ENCODE measurements around the gene MYZAP. TPM values are rescaled to one million over a fixed set of nuclear protein-coding genes. Genes with fewer than 3 reads are reported as not detected.

MYZAP gene
- total RNA-seq, 1 experiment from 2014 or later = 1.1 TPM

DNA sequence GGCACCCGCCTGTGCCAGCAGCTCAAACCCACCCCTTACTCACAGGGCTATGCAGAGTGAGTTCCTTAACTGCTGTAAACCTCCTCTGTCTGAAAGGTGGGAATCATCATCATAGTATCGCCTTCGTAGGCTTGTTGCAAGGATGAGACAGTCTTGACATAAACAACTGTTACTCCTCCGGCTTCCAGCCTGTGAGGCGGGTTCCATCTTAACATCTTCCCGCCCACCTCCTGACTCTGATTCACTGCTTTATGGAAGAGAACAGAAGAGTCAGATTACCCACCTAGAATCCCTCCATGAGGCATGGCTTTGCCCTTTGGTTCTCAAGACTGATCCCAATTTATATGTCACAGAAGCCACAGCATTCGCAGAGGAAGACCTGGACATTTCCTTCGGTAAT lies 136.7 kb downstream of the MYZAP start:
- TF ChIP-seq, protein P1, sequence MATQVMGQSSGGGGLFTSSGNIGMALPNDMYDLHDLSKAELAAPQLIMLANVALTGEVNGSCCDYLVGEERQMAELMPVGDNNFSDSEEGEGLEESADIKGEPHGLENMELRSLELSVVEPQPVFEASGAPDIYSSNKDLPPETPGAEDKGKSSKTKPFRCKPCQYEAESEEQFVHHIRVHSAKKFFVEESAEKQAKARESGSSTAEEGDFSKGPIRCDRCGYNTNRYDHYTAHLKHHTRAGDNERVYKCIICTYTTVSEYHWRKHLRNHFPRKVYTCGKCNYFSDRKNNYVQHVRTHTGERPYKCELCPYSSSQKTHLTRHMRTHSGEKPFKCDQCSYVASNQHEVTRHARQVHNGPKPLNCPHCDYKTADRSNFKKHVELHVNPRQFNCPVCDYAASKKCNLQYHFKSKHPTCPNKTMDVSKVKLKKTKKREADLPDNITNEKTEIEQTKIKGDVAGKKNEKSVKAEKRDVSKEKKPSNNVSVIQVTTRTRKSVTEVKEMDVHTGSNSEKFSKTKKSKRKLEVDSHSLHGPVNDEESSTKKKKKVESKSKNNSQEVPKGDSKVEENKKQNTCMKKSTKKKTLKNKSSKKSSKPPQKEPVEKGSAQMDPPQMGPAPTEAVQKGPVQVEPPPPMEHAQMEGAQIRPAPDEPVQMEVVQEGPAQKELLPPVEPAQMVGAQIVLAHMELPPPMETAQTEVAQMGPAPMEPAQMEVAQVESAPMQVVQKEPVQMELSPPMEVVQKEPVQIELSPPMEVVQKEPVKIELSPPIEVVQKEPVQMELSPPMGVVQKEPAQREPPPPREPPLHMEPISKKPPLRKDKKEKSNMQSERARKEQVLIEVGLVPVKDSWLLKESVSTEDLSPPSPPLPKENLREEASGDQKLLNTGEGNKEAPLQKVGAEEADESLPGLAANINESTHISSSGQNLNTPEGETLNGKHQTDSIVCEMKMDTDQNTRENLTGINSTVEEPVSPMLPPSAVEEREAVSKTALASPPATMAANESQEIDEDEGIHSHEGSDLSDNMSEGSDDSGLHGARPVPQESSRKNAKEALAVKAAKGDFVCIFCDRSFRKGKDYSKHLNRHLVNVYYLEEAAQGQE (IDR thresholded peaks at IDR 0.05; ENCODE audit: insufficient read depth in 1 of 2, low read depth in 2 of 2, low read length in 1 of 2) = no peak
- TF ChIP-seq TCF7L2 (IDR thresholded peaks at IDR 0.05; ENCODE audit: low read depth, low read length) (no peak), SIN3A (IDR thresholded peaks at IDR 0.05; ENCODE audit: borderline replicate concordance, insufficient read depth, low read depth, low read length) (no peak), POLR2AphosphoS5 (IDR thresholded peaks at IDR 0.05; ENCODE audit: low read depth, low read length) (no peak)
- TF ChIP-seq, protein P2, sequence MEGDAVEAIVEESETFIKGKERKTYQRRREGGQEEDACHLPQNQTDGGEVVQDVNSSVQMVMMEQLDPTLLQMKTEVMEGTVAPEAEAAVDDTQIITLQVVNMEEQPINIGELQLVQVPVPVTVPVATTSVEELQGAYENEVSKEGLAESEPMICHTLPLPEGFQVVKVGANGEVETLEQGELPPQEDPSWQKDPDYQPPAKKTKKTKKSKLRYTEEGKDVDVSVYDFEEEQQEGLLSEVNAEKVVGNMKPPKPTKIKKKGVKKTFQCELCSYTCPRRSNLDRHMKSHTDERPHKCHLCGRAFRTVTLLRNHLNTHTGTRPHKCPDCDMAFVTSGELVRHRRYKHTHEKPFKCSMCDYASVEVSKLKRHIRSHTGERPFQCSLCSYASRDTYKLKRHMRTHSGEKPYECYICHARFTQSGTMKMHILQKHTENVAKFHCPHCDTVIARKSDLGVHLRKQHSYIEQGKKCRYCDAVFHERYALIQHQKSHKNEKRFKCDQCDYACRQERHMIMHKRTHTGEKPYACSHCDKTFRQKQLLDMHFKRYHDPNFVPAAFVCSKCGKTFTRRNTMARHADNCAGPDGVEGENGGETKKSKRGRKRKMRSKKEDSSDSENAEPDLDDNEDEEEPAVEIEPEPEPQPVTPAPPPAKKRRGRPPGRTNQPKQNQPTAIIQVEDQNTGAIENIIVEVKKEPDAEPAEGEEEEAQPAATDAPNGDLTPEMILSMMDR (IDR thresholded peaks at IDR 0.05) = no peak
- no peaks in the 10 kb centered on the region for H3K36me3 ChIP-seq (ENCODE audit: control insufficient read depth, insufficient read depth, low read length)
- no peaks in the 10 kb centered on the region for H3K4me1 ChIP-seq (ENCODE audit: control insufficient read depth, insufficient read depth, low read length)
- CTCF ChIA-PET = no interaction called here
- intact Hi-C loops (cut with micrococcal nuclease; ENCODE audit: unreplicated experiment) (no loop called here), in situ Hi-C loops (cut with HindIII; ENCODE audit: low pct_unique_long_range_greater_than_20kb, low sequenced_read_pairs) (no loop called here)
- no peak for ATAC-seq
- DNase-seq (ENCODE audit: low read depth, low spot score) = no peak
- H3K9me3 ChIP-seq (ENCODE audit: control insufficient read depth, insufficient read depth, low read depth, low read length) = no peaks in the 10 kb centered on the region
- POLR2A ChIA-PET = no interaction called here
- no peaks in the 10 kb centered on the region for H3K27me3 ChIP-seq (ENCODE audit: control insufficient read depth, insufficient read depth, low read length)
- H3K4me3 ChIP-seq (ENCODE audit: low read depth in 2 of 2, low read length in 2 of 2) = no peak overlapping the region
- no TSS peak for BruUV-seq (replicated peaks)
- no peak overlapping the region for H3K27ac ChIP-seq (ENCODE audit: low read length)

DNA sequence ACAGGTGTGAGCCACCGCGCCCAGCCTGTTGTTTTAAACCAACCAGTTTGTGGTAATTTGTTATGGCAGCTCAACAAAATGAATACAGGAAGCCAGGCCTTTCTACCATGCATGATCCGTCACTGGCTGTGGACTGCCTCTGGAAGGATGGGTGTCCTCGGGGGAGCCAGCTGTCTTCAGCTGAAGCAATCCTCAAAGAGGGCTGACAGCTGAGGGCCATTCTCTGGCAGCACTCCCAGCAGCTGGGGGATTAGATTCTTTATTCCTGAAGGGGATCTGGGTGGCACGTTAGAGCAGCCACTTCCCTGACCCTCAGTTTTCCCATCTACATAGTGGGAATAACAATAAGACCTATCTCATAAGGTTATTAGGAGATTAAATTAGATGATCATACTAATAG lies 139.2 kb downstream of the MYZAP start:
- Histone ChIP-seq H3K4me3 (ENCODE audit: low read depth in 2 of 2, low read length in 2 of 2) (no peak overlapping the region), H3K27me3 (ENCODE audit: control insufficient read depth, insufficient read depth, low read length) (no peaks in the 10 kb centered on the region), H3K36me3 (ENCODE audit: control insufficient read depth, insufficient read depth, low read length) (no peaks in the 10 kb centered on the region), H3K4me1 (ENCODE audit: control insufficient read depth, insufficient read depth, low read length) (no peaks in the 10 kb centered on the region), H3K9me3 (ENCODE audit: control insufficient read depth, insufficient read depth, low read depth, low read length) (no peaks in the 10 kb centered on the region), H3K27ac (ENCODE audit: low read length) (no peak overlapping the region)
- ChIA-PET CTCF (interaction anchor here (1.2 kb wide), 1 partner anchor 18 kb away, joined by 3 read pairs; no protein-coding TSS in a partner anchor), POLR2A (no interaction called here)
- TF ChIP-seq POLR2AphosphoS5 (IDR thresholded peaks at IDR 0.05; ENCODE audit: low read depth, low read length) (no peak), SIN3A (IDR thresholded peaks at IDR 0.05; ENCODE audit: borderline replicate concordance, insufficient read depth, low read depth, low read length) (no peak), TCF7L2 (IDR thresholded peaks at IDR 0.05; ENCODE audit: low read depth, low read length) (no peak)
- TF ChIP-seq, protein P2 (IDR thresholded peaks at IDR 0.05) = no peak
- TF ChIP-seq, protein P1 (IDR thresholded peaks at IDR 0.05; ENCODE audit: insufficient read depth in 1 of 2, low read depth in 2 of 2, low read length in 1 of 2) = no peak
- intact Hi-C loops (cut with micrococcal nuclease; ENCODE audit: unreplicated experiment) (loop anchor here (10.0 kb wide), 1 partner anchor 454 kb away; no protein-coding TSS in a partner anchor), in situ Hi-C loops (cut with HindIII; ENCODE audit: low pct_unique_long_range_greater_than_20kb, low sequenced_read_pairs) (no loop called here)
- BruUV-seq (replicated peaks) = no TSS peak
- DNase-seq (ENCODE audit: low read depth, low spot score) (no peak), ATAC-seq (no peak)
